RWPE2 (cell line): Measurements from ENCODE around the gene CDC42BPB.

Source experiments
- ATAC-seq: fragments of 200-7000 bp; cut with Tn5 transposase; 3 replicates; pipeline ENCODE4 v1.9.1; 2021; ENCODE audit warnings: low read depth
- DNase-seq: peaks from one replicate; pipeline ENCODE4 v3.0.0-alpha.2; 2020; ENCODE audit warnings: low spot score
- H3K27ac ChIP-seq: fragments of 450-650 bp; 2 replicates; pipeline ENCODE4 v1.5.1; 2017; ENCODE audit warnings: mild to moderate bottlenecking; ENCODE audit not compliant: poor library complexity, severe bottlenecking
- H3K27me3 ChIP-seq: fragments of 250-450 bp; sonication (Bioruptor Pico); 2 replicates; pipeline ENCODE4 v1.5.1; 2021; ENCODE audit warnings: mild to moderate bottlenecking, moderate library complexity; ENCODE audit not compliant: insufficient read depth, poor library complexity, severe bottlenecking
- H3K36me3 ChIP-seq: fragments of 250-450 bp; sonication (Bioruptor Pico); 2 replicates; pipeline ENCODE4 v1.5.1; 2020; ENCODE audit warnings: low read depth, mild to moderate bottlenecking, moderate library complexity
- H3K4me1 ChIP-seq: fragments of 250-450 bp; sonication (Bioruptor Pico); 2 replicates; pipeline ENCODE4 v1.5.1; 2021; ENCODE audit warnings: mild to moderate bottlenecking, moderate library complexity; ENCODE audit not compliant: insufficient read depth, poor library complexity, severe bottlenecking
- H3K4me3 ChIP-seq: fragments of 250-450 bp; sonication (Bioruptor Pico); 2 replicates; pipeline ENCODE4 v1.5.1; 2021; ENCODE audit warnings: mild to moderate bottlenecking, moderate library complexity; ENCODE audit not compliant: severe bottlenecking
- H3K9me3 ChIP-seq: fragments of 250-450 bp; sonication (Bioruptor Pico); 2 replicates; pipeline ENCODE4 v1.5.1; 2021; ENCODE audit warnings: mild to moderate bottlenecking, moderate library complexity; ENCODE audit not compliant: severe bottlenecking
- TF ChIP-seq, protein P1 (sequence below): fragments of 450-650 bp; IDR thresholded peaks from one replicate; pipeline ENCODE4 v1.5.1; 2017; ENCODE audit warnings: mild to moderate bottlenecking, moderate library complexity; ENCODE audit not compliant: poor library complexity, severe bottlenecking

The CDC42BPB gene

DNA sequence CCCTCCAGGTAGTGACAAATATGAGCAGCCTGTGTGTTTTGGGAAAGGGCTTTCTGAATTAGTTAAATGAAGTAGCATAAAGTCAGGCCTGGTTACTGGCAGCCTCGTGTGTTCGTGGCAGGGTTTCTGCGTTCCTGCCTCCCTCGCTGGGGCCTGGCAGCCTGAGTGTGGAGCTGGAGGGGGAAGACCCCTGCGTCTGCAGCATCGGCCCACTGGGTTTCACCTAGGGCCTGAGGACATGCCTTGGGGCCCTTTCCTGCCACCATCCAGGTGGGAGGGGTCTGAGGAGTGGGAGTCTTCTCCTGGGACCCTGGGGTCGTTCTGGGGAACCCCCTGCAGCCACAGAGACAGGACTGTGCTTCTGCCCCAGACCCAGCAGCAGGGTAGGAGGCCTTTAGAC is 155.3 kb downstream of the CDC42BPB start:
- no peak for DNase-seq
- Histone ChIP-seq H3K4me3 (no peak overlapping the region), H3K4me1 (no peaks in the 10 kb centered on the region), H3K36me3 (peaks cover 41% of the 10 kb centered on the region), H3K27me3 (no peaks in the 10 kb centered on the region), H3K27ac (no peak overlapping the region), H3K9me3 (no peaks in the 10 kb centered on the region)
- TF ChIP-seq, protein P1, sequence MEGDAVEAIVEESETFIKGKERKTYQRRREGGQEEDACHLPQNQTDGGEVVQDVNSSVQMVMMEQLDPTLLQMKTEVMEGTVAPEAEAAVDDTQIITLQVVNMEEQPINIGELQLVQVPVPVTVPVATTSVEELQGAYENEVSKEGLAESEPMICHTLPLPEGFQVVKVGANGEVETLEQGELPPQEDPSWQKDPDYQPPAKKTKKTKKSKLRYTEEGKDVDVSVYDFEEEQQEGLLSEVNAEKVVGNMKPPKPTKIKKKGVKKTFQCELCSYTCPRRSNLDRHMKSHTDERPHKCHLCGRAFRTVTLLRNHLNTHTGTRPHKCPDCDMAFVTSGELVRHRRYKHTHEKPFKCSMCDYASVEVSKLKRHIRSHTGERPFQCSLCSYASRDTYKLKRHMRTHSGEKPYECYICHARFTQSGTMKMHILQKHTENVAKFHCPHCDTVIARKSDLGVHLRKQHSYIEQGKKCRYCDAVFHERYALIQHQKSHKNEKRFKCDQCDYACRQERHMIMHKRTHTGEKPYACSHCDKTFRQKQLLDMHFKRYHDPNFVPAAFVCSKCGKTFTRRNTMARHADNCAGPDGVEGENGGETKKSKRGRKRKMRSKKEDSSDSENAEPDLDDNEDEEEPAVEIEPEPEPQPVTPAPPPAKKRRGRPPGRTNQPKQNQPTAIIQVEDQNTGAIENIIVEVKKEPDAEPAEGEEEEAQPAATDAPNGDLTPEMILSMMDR = no peak
- ATAC-seq = no peak

DNA sequence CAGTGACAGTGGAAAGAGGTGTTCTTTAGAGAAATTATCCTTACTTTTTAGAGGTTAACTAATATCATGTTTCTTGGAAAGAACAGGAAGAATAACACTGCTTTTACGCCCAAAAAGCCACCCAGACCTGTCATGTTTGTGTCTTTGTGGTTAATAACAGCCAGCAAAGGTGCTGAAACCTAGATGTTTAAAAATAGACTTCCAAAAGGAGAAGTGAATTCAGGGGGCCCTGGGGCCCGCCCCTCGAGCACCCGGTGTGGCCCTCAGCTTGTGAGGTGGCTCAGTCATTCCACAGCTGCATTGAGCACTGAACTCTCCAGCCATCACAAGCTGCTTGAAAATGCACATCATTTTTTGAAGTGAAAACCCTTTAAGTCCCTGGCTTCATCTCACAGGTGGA is 155.7 kb downstream of the CDC42BPB start:
- Histone ChIP-seq H3K27ac (no peak overlapping the region), H3K27me3 (no peaks in the 10 kb centered on the region), H3K4me1 (no peaks in the 10 kb centered on the region), H3K36me3 (peaks cover 46% of the 10 kb centered on the region), H3K4me3 (no peak overlapping the region), H3K9me3 (no peaks in the 10 kb centered on the region)
- DNase-seq (no peak), ATAC-seq (no peak)
- TF ChIP-seq, protein P1 = no peak

DNA sequence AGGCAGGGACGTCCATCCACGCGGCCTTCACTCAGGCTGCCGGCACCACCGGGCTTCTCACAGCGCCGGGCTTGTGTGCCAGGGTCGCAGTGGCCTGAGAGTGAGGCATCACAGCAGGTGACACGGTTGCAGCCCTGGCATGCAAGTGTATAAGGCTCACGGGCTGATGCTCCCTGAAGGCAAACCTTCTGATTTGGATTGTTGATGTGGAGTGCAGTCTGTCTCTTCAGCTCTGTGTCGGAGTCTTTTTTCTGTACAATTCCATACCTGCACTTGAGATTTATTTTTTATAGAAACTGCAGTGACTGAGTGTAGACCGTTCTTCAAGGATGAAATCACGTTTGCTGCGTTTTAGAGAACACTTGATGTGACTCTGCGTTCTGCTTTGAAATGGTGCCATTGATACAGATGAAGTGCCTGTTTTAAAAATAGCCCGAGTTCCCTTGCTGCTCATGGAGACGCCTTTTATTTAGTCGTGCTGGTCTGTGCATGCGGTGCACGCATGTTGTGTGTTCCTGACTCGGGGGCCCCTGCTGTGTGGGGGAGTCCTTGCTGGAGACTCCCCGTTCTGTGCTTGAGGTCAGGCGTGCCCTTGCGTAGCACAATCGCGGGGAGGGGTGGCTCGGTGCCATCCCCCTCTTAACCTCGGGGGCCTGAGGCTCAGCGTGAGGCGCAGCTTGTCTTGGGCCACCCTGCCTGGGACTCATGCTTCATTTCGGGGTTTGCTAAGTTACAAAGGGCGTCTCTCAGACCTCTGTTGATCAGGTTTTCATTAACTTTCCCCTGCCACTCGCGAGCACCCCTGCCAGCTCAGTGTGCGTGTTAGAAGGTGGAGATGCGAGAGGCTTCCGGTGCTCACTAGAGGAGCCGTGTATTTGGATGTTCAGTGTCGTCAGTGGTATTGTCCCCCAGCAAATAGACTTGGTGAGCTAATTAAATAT is 156.4 kb downstream of the CDC42BPB start:
- TF ChIP-seq, protein P1 = no peak
- Histone ChIP-seq H3K27ac (no peak overlapping the region), H3K27me3 (no peaks in the 10 kb centered on the region), H3K4me3 (no peak overlapping the region), H3K9me3 (no peaks in the 10 kb centered on the region), H3K4me1 (no peaks in the 10 kb centered on the region), H3K36me3 (peaks cover 46% of the 10 kb centered on the region)
- ATAC-seq (no peak), DNase-seq (no peak)

DNA sequence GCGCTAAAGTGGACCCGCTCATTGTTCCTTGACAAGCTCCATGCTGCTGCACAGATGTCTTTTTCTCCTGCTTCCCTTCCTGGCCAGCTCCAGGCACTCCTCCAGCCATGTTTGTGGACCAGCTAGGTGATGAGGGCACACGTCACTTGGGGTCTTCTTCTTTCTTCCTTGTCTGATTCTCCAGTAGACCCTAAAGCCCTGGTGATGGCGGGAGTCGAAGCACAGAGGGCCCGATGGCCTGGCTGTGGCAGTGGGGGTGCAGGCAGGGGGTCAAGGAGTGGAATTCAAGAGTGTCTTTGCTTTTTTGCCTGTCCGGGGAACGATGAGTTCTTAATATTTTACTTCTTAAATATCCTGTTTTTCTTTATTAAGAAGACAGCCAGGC is 157.8 kb downstream of the CDC42BPB start:
- Histone ChIP-seq H3K27ac (no peak overlapping the region), H3K27me3 (no peaks in the 10 kb centered on the region), H3K9me3 (no peaks in the 10 kb centered on the region), H3K36me3 (peaks cover 38% of the 10 kb centered on the region), H3K4me3 (no peak overlapping the region), H3K4me1 (no peaks in the 10 kb centered on the region)
- TF ChIP-seq, protein P1 = no peak
- no peak for ATAC-seq
- DNase-seq = no peak

- no peak for ATAC-seq
- peaks cover 43% of the 10 kb centered on the region for H3K36me3 ChIP-seq
These were observed 158.4 kb downstream of the CDC42BPB start for GRCh38 chr14:102898776-102899515.

More at GRCh38 chr14:102898776-102899515, 158.4 kb downstream of the CDC42BPB start:
- DNase-seq = peak; percentile 70
- Histone ChIP-seq H3K9me3 (no peaks in the 10 kb centered on the region), H3K4me3 (no peak overlapping the region), H3K27me3 (no peaks in the 10 kb centered on the region), H3K4me1 (no peaks in the 10 kb centered on the region), H3K27ac (no peak overlapping the region)
- TF ChIP-seq, protein P1 = no peak
